ENCODE measurements around the gene PCCA. TPM values are rescaled to one million over a fixed set of nuclear protein-coding genes. Genes with fewer than 3 reads are reported as not detected.

The PCCA gene
- total and polyA plus RNA-seq, 2 of the 13 experiments (the other 11 are each of a cell fraction or from before 2014, with no cell fraction given): 15.0 to 32.2 TPM

- TF ChIP-seq ZNF30 (CRISPR knock-in tag; IDR thresholded peaks at IDR 0.05): no peak
- TF ChIP-seq ZNF777 (CRISPR knock-in tag; IDR thresholded peaks at IDR 0.05): no peak
- TF ChIP-seq ZNF24 (IDR thresholded peaks at IDR 0.05): no peak
- TF ChIP-seq SRY (CRISPR knock-in tag; IDR thresholded peaks at IDR 0.05): peak; percentile 93
- no peak for TF ChIP-seq ZNF570 (CRISPR knock-in tag; IDR thresholded peaks at IDR 0.05; ENCODE audit: borderline replicate concordance)
- TF ChIP-seq KLF9 (CRISPR knock-in tag; IDR thresholded peaks at IDR 0.05; ENCODE audit: low read depth): 0 out of 2 replicates have a peak, but pooled peaks have one; percentile 60
- TF ChIP-seq PCBP1 (IDR thresholded peaks at IDR 0.05; ENCODE audit: borderline replicate concordance, low read depth, low read length): peak; percentile 72; the same call in 1 of the 2 replicates
- no peak for TF ChIP-seq TERF1 (CRISPR knock-in tag; IDR thresholded peaks at IDR 0.05)
- peak; percentile 74 for TF ChIP-seq NFYC (CRISPR knock-in tag; IDR thresholded peaks at IDR 0.05)
- TF ChIP-seq SMAD3 (CRISPR knock-in tag; IDR thresholded peaks at IDR 0.05): peak; percentile 51; the same call in 1 of the 2 replicates
- TF ChIP-seq PHB2 (IDR thresholded peaks at IDR 0.05; ENCODE audit: partially characterized antibody): no peak
- TF ChIP-seq GATAD1 (CRISPR knock-in tag; IDR thresholded peaks at IDR 0.05): peak; percentile 76; the same call in 1 of the 2 replicates
- 0 out of 2 replicates have a peak, but pooled peaks have one; percentile 22 for TF ChIP-seq FUBP1 (CRISPR knock-in tag; IDR thresholded peaks at IDR 0.05; ENCODE audit: borderline replicate concordance)
- no peak for TF ChIP-seq ZNF354B (CRISPR knock-in tag; IDR thresholded peaks at IDR 0.05)
- TF ChIP-seq GMEB2 (CRISPR knock-in tag; IDR thresholded peaks at IDR 0.05; ENCODE audit: low read depth): 0 out of 2 replicates have a peak, but pooled peaks have one; percentile 21
- TF ChIP-seq ZNF800 (CRISPR knock-in tag; IDR thresholded peaks at IDR 0.05): peak; percentile 87; the same call in 1 of the 2 replicates
- no peak for TF ChIP-seq ZFP36 (IDR thresholded peaks at IDR 0.05; ENCODE audit: borderline replicate concordance, low read depth, low read length, partially characterized antibody)
- 0 out of 2 replicates have a peak, but pooled peaks have one; percentile 14 for TF ChIP-seq ZSCAN12 (CRISPR knock-in tag; IDR thresholded peaks at IDR 0.05)
- 0 out of 2 replicates have a peak, but pooled peaks have one; percentile 73 for TF ChIP-seq MLXIP (CRISPR knock-in tag; IDR thresholded peaks at IDR 0.05; ENCODE audit: borderline replicate concordance)
These were observed at the start of gene PCCA (continued) for GRCh38 chr13:100088644-100089464.
